GM23338 (cell line): ENCODE measurements around the gene DCP2. TPM values are rescaled to one million over a fixed set of nuclear protein-coding genes. Genes with fewer than 3 reads are reported as not detected.

Source experiments
- ATAC-seq: fragments of 200-7000 bp; cut with Tn5 transposase; 3 replicates; pipeline ENCODE4 v1.9.1; 2020
- DNase-seq: peaks from one replicate; pipeline ENCODE4 v3.0.0-alpha.2; 2015; ENCODE audit warnings: low spot score
- H2AFZ ChIP-seq: fragments of 200-600 bp; sonication (generic); 2 replicates; pipeline ENCODE4 v1.8.0; 2016; ENCODE audit warnings: antibody characterized with exemption, mild to moderate bottlenecking, moderate library complexity
- H3F3A ChIP-seq: fragments of 200-600 bp; sonication (generic); replicated peaks from 2 replicates; pipeline ENCODE4 v1.8.0; 2017; ENCODE audit warnings: antibody characterized with exemption, mixed run types, low read depth
- H3K27ac ChIP-seq: fragments of 200-600 bp; sonication (generic); 2 replicates; pipeline ENCODE4 v1.6.1; 2016; ENCODE audit warnings: low read depth
- H3K27me3 ChIP-seq: fragments of 200-600 bp; sonication (generic); 2 replicates; pipeline ENCODE4 v1.8.0; 2016; ENCODE audit warnings: mild to moderate bottlenecking, mixed run types, moderate library complexity; ENCODE audit not compliant: insufficient read depth
- H3K36me3 ChIP-seq: fragments of 200-600 bp; sonication (generic); 2 replicates; pipeline ENCODE4 v1.8.0; 2016; ENCODE audit warnings: mild to moderate bottlenecking; ENCODE audit not compliant: insufficient read depth
- H3K4me1 ChIP-seq: fragments of 200-600 bp; sonication (generic); 2 replicates; pipeline ENCODE4 v1.8.0; 2016; ENCODE audit warnings: mild to moderate bottlenecking, moderate library complexity; ENCODE audit not compliant: insufficient read depth
- H3K4me2 ChIP-seq: fragments of 200-600 bp; sonication (generic); 2 replicates; pipeline ENCODE4 v1.7.1; 2017; ENCODE audit warnings: mixed run types
- H3K4me3 ChIP-seq: fragments of 200-600 bp; sonication (generic); 2 replicates; pipeline ENCODE4 v1.6.1; 2016; ENCODE audit warnings: mixed run types
- H3K79me2 ChIP-seq: fragments of 200-600 bp; sonication (generic); replicated peaks from 2 replicates; pipeline ENCODE4 v1.8.0; 2017; ENCODE audit warnings: mild to moderate bottlenecking; ENCODE audit not compliant: insufficient read depth
- H3K9me2 ChIP-seq: fragments of 200-600 bp; sonication (generic); 2 replicates; pipeline ENCODE4 v1.8.0; 2017; ENCODE audit not compliant: insufficient read depth
- H4K20me1 ChIP-seq: fragments of 200-600 bp; sonication (generic); replicated peaks from 2 replicates; pipeline ENCODE4 v1.8.0; 2017; ENCODE audit warnings: mild to moderate bottlenecking; ENCODE audit not compliant: insufficient read depth
- H3K27ac Mint-ChIP-seq: 2 replicates; pipeline ENCODE4 v1.8.0; 2020; ENCODE audit warnings: inconsistent platforms, mild to moderate bottlenecking, moderate library complexity, mixed read lengths
- H3K27me3 Mint-ChIP-seq: 3 replicates; pipeline ENCODE4 v1.8.0; 2022; ENCODE audit warnings: low read depth, mild to moderate bottlenecking, moderate library complexity, mixed read lengths, inconsistent platforms; ENCODE audit not compliant: insufficient read depth, poor library complexity
- H3K36me3 Mint-ChIP-seq: 3 replicates; pipeline ENCODE4 v1.8.0; 2021; ENCODE audit warnings: low read depth, mild to moderate bottlenecking, inconsistent platforms, moderate library complexity, mixed read lengths
- H3K4me1 Mint-ChIP-seq: 3 replicates; pipeline ENCODE4 v1.8.0; 2020; ENCODE audit warnings: mild to moderate bottlenecking, inconsistent platforms, mixed read lengths
- H3K4me3 Mint-ChIP-seq: 3 replicates; pipeline ENCODE4 v1.8.0; 2021; ENCODE audit warnings: moderate library complexity, mild to moderate bottlenecking, inconsistent platforms, mixed read lengths
- H3K9me3 Mint-ChIP-seq: 3 replicates; pipeline ENCODE4 v1.8.0; 2020; ENCODE audit warnings: moderate library complexity, mild to moderate bottlenecking, inconsistent platforms, mixed read lengths
- CREB1 ChIP-seq: fragments of 250-450 bp; sonication (Bioruptor Pico); IDR thresholded peaks from 2 replicates; pipeline ENCODE4 v1.5.0; 2020; ENCODE audit warnings: low read depth, mild to moderate bottlenecking, moderate library complexity
- CTCF ChIP-seq, 2 experiments: fragments of 200-600 bp in 1 of 2; sonication (generic) in 1 of 2; conservative IDR thresholded peaks; 2 replicates each; pipeline versions ENCODE4 v1.5.1 to v1.6.1; 2016 to 2017; ENCODE audit warnings: antibody characterized with exemption in 2 of 2, low read depth in 2 of 2, mild to moderate bottlenecking in 2 of 2, moderate library complexity in 1 of 2
- EZH2 ChIP-seq: fragments of 200-600 bp; sonication (generic); IDR thresholded peaks from one replicate; pipeline ENCODE4 v1.8.0; 2017; ENCODE audit warnings: antibody characterized with exemption, mild to moderate bottlenecking, low read depth; ENCODE audit not compliant: unreplicated experiment
- EZH2phosphoT487 ChIP-seq: fragments of 200-600 bp; sonication (generic); IDR thresholded peaks from one replicate; pipeline ENCODE4 v1.8.1; 2018; ENCODE audit warnings: antibody characterized with exemption; ENCODE audit not compliant: unreplicated experiment
- POLR2AphosphoS5 ChIP-seq: IDR thresholded peaks from 2 replicates; pipeline ENCODE4 v1.6.1; 2016; ENCODE audit warnings: antibody characterized with exemption, low read depth
- REST ChIP-seq: IDR thresholded peaks from one replicate; pipeline ENCODE4 v1.6.1; 2018; ENCODE audit warnings: antibody characterized with exemption; ENCODE audit not compliant: unreplicated experiment
- STAT1 ChIP-seq: IDR thresholded peaks from one replicate; pipeline ENCODE4 v1.6.1; 2016; ENCODE audit warnings: antibody characterized with exemption; ENCODE audit not compliant: unreplicated experiment
- ZNF462 ChIP-seq: fragments of 250-450 bp; sonication (Bioruptor Pico); IDR thresholded peaks from 2 replicates; pipeline ENCODE4 v1.5.0; 2020; ENCODE audit warnings: mild to moderate bottlenecking, moderate library complexity
- polyA plus RNA-seq: library from polyadenylated mRNA; unstranded; fragments of >200 nt; fragmentation: Nextera tagmentation; extraction: Ambion mirVana; gene quantifications from 2 replicates; pipeline ENCODE4 v1.2.1, GENCODE V29; 2016
- total RNA-seq: library from RNA; depleted of rRNA; stranded (reverse); fragments of >200 nt; shearing (Covaris generic); gene quantifications from 2 replicates; pipeline ENCODE4 v1.2.3, GENCODE V29; 2014

The DCP2 gene
- total and polyA plus RNA-seq, 2 experiments from 2014 or later, result 96.6 to 165 TPM

GRCh38 chr5:113036321-113036720 lies 59.7 kb downstream of the DCP2 start (continued):
- TF ChIP-seq ZNF462 (CRISPR knock-in tag) (no peak), EZH2phosphoT487 (no peak), STAT1 (no peak), CTCF (conservative IDR thresholded peaks at IDR 0.05; ENCODE audit: low read depth in 2 of 2) (no peak), EZH2 (no peak), POLR2AphosphoS5 (no peak), CREB1 (CRISPR knock-in tag) (no peak)

GRCh38 chr5:113036826-113037225 lies 60.2 kb downstream of the DCP2 start:
- H3K4me1 ChIP-seq, result peaks cover 15% of the 10 kb centered on the region
- no peaks in the 10 kb centered on the region for H3K9me3 Mint-ChIP-seq
- H3K4me1 Mint-ChIP-seq, result peaks cover 46% of the 10 kb centered on the region
- no peaks in the 10 kb centered on the region for H3K36me3 ChIP-seq
- H2AFZ ChIP-seq, result no peak overlapping the region
- ATAC-seq (peak; percentile 9; the same call in 1 of the 3 replicates), DNase-seq (no peak)
- no peak overlapping the region for H3K27ac ChIP-seq
- H3K4me2 ChIP-seq, result 0 out of 2 replicates have a peak overlapping the region, but pooled peaks have one; percentile 31
- H3K4me3 Mint-ChIP-seq, result no peak overlapping the region
- no peaks in the 10 kb centered on the region for H3K79me2 ChIP-seq
- no peaks in the 10 kb centered on the region for H3K9me2 ChIP-seq
- no peak overlapping the region for H3K27ac Mint-ChIP-seq
- peaks cover 8% of the 10 kb centered on the region for H3K27me3 Mint-ChIP-seq
- peaks cover 7% of the 10 kb centered on the region; the same call in 1 of the 3 replicates for H3K36me3 Mint-ChIP-seq
- H4K20me1 ChIP-seq, result no peaks in the 10 kb centered on the region
- H3F3A ChIP-seq, result no peaks in the 10 kb centered on the region
- H3K4me3 ChIP-seq, result no peak overlapping the region
- H3K27me3 ChIP-seq, result no peaks in the 10 kb centered on the region
- TF ChIP-seq EZH2phosphoT487, result no peak
- TF ChIP-seq REST, result no peak
- no peak for TF ChIP-seq CREB1 (CRISPR knock-in tag)
